VCaP (cell line): ENCODE measurements around the gene CELSR1.
"Not testable (repeated sequence)": the region's sequence is repeated elsewhere in the genome, so short reads cannot be mapped to it uniquely, and the experiment has no call there.

Source experiments
- H3K27ac ChIP-seq: fragments of 450-650 bp; 2 replicates; pipeline ENCODE4 v1.5.1; 2017
- CTCF ChIP-seq: fragments of 450-650 bp; conservative IDR thresholded peaks from 2 replicates; pipeline ENCODE4 v1.5.1; 2017; ENCODE audit warnings: mild to moderate bottlenecking, moderate library complexity

CELSR1 gene

GRCh38 chr22:46473896-46474557, 63.4 kb downstream of the CELSR1 start:
- no peak for TF ChIP-seq CTCF
- H3K27ac ChIP-seq = no peak overlapping the region

GRCh38 chr22:46473021-46473779, 64.2 kb downstream of the CELSR1 start:
- no peak overlapping the region for H3K27ac ChIP-seq
- no peak for TF ChIP-seq CTCF

- no peak overlapping the region for H3K27ac ChIP-seq
- no peak for TF ChIP-seq CTCF
These were observed 64.8 kb downstream of the CELSR1 start for GRCh38 chr22:46472722-46473016.

- H3K27ac ChIP-seq = no peak overlapping the region
- TF ChIP-seq CTCF = no peak
These were observed 65.3 kb downstream of the CELSR1 start for GRCh38 chr22:46471901-46472721.

- not testable (repeated sequence) for H3K27ac ChIP-seq
These were observed 66.1 kb downstream of the CELSR1 start for GRCh38 chr22:46471330-46471729.

- no peak overlapping the region for H3K27ac ChIP-seq
- no peak for TF ChIP-seq CTCF
These were observed 67.7 kb downstream of the CELSR1 start for GRCh38 chr22:46469711-46470110.

- H3K27ac ChIP-seq = no peak overlapping the region
- TF ChIP-seq CTCF = no peak
These were observed 70.4 kb downstream of the CELSR1 start for GRCh38 chr22:46467006-46467405.
